Natural killer cell (primary cell): ENCODE measurements around the gene H6PD. TPM values are rescaled to one million over a fixed set of nuclear protein-coding genes. Genes with fewer than 3 reads are reported as not detected.
A peak's percentile ranks its signal among the peaks of the same experiment; 100 is the strongest.

Experiments
- ATAC-seq, 3 donors: fragments of 150-1000 bp in 2 of 3; fragments of 200-7000 bp in 1 of 3; cut with Tn5 transposase; 1 replicate in 1 of 3; 2 replicates in 2 of 3; pipeline ENCODE4 v1.10.0; 2021; ENCODE audit warnings: mild to moderate bottlenecking in 2 of 3, moderate library complexity in 2 of 3
- DNase-seq, 2 donors: peaks; one replicate each; pipeline versions ENCODE4 v3.0.0 to v3.0.0-alpha.2; 2013 to 2021; ENCODE audit warnings: mixed read lengths in 1 of 2
- H3K27ac ChIP-seq: one replicate; pipeline ENCODE4 v1.5.1; 2013; ENCODE audit warnings: mild to moderate bottlenecking, low read length
- H3K27me3 ChIP-seq: one replicate; pipeline ENCODE4 v1.6.1; 2013; ENCODE audit warnings: low read length; ENCODE audit not compliant: control insufficient read depth, insufficient read depth
- H3K36me3 ChIP-seq: one replicate; pipeline ENCODE4 v1.6.1; 2013; ENCODE audit warnings: low read length; ENCODE audit not compliant: control insufficient read depth, insufficient read depth
- H3K4me1 ChIP-seq: one replicate; pipeline ENCODE4 v1.6.1; 2013; ENCODE audit warnings: low read length; ENCODE audit not compliant: control insufficient read depth, insufficient read depth
- H3K4me3 ChIP-seq: one replicate; pipeline ENCODE4 v1.5.1; 2013; ENCODE audit warnings: low read length
- H3K9me3 ChIP-seq: one replicate; pipeline ENCODE4 v1.6.1; 2013; ENCODE audit warnings: low read length; ENCODE audit not compliant: control insufficient read depth, insufficient read depth
- H3K27ac Mint-ChIP-seq, 2 donors: one replicate each; pipeline ENCODE4 v1.8.0; 2022; ENCODE audit warnings: mild to moderate bottlenecking in 2 of 2, mixed read lengths in 2 of 2, moderate library complexity in 1 of 2
- H3K27me3 Mint-ChIP-seq, 2 donors: one replicate each; pipeline ENCODE4 v1.8.0; 2022; ENCODE audit warnings: low read depth in 2 of 2, mixed read lengths in 2 of 2
- H3K36me3 Mint-ChIP-seq: one replicate; pipeline ENCODE4 v1.8.0; 2022; ENCODE audit warnings: mixed read lengths
- H3K4me1 Mint-ChIP-seq, 2 donors: one replicate each; pipeline ENCODE4 v1.8.0; 2022; ENCODE audit warnings: mixed read lengths in 2 of 2
- H3K4me3 Mint-ChIP-seq: one replicate; pipeline ENCODE4 v1.8.0; 2022; ENCODE audit warnings: mild to moderate bottlenecking, moderate library complexity, mixed read lengths
- H3K9me3 Mint-ChIP-seq, 2 donors: one replicate each; pipeline ENCODE4 v1.8.0; 2022; ENCODE audit warnings: mixed read lengths in 2 of 2
- CTCF ChIP-seq: fragments of 200-600 bp; IDR thresholded peaks from one replicate; pipeline ENCODE4 v1.8.0; 2022; ENCODE audit warnings: antibody characterized with exemption
- WGBS: methylation state at CpG from one replicate; pipeline ENCODE4 v1.1.7; 2013; ENCODE audit warnings: missing lambda C conversion rate; ENCODE audit not compliant: insufficient coverage; 5-methylcytosine and 5-hydroxymethylcytosine counted together
- intact Hi-C: fragments of 100-400 bp; cut with micrococcal nuclease; formaldehyde crosslinking; loops from one replicate; pipeline ENCODE4 v1.14.2; 2022
- total RNA-seq, 4 donors: library from RNA; stranded (reverse); fragments of 120-200 nt in 1 of 4; gene quantifications; one replicate each; pipeline versions ENCODE4 v1.2.3 to v1.2.4, GENCODE V29; 2013 to 2022

H6PD gene
- total RNA-seq, 3 donors from 2014 or later (not counting 1 experiment from before 2014, with no cell fraction given): 24.3 to 37.1 (median 31.2) TPM

GRCh38 chr1:9293241-9293532 is 58.6 kb downstream of the H6PD start:
- Histone ChIP-seq H3K9me3 (peaks cover 3% of the 10 kb centered on the region), H3K4me3 (peak overlapping the region; percentile 52), H3K36me3 (no peaks in the 10 kb centered on the region), H3K27me3 (peaks cover 5% of the 10 kb centered on the region), H3K27ac (no peak overlapping the region), H3K4me1 (peaks cover 11% of the 10 kb centered on the region)
- H3K4me3 Mint-ChIP-seq: no peak overlapping the region
- ATAC-seq (no peak), DNase-seq (no peak)
- H3K27me3 Mint-ChIP-seq: peaks cover 9 to 25% of the 10 kb centered on the region in 2 donors
- peaks cover 0 to 9% of the 10 kb centered on the region in 2 donors for H3K4me1 Mint-ChIP-seq
- WGBS: under 1% methylated on average over 43 of the region's 43 CpGs
- intact Hi-C loops: no loop called here
- H3K9me3 Mint-ChIP-seq: peaks cover 3% of the 10 kb centered on the region in 2 donors
- H3K36me3 Mint-ChIP-seq: peaks cover 8% of the 10 kb centered on the region
- H3K27ac Mint-ChIP-seq: no peak overlapping the region
- no peak for TF ChIP-seq CTCF

GRCh38 chr1:9293533-9294404 is 59.2 kb downstream of the H6PD start:
- Mint-ChIP-seq H3K27ac (no peak overlapping the region), H3K4me3 (no peak overlapping the region), H3K9me3 (peaks cover 3% of the 10 kb centered on the region in 2 donors), H3K36me3 (peaks cover 6% of the 10 kb centered on the region), H3K4me1 (peaks cover 0 to 9% of the 10 kb centered on the region in 2 donors), H3K27me3 (peaks cover 9 to 25% of the 10 kb centered on the region in 2 donors)
- Histone ChIP-seq H3K36me3 (no peaks in the 10 kb centered on the region), H3K4me1 (peaks cover 11% of the 10 kb centered on the region), H3K27me3 (peaks cover 5% of the 10 kb centered on the region), H3K4me3 (peak overlapping the region; percentile 52), H3K27ac (no peak overlapping the region), H3K9me3 (no peaks in the 10 kb centered on the region)
- peak; percentile 34 to 47 (median 42) for ATAC-seq
- WGBS: 7% methylated on average over 41 of the region's 41 CpGs
- intact Hi-C loops: no loop called here
- TF ChIP-seq CTCF: no peak
- peak in 1 of 2 donors; percentile 61 for DNase-seq

GRCh38 chr1:9294405-9294773 is 59.8 kb downstream of the H6PD start:
- Histone ChIP-seq H3K27ac (no peak overlapping the region), H3K36me3 (no peaks in the 10 kb centered on the region), H3K4me3 (no peak overlapping the region), H3K4me1 (peaks cover 11% of the 10 kb centered on the region), H3K27me3 (peaks cover 5% of the 10 kb centered on the region), H3K9me3 (no peaks in the 10 kb centered on the region)
- H3K9me3 Mint-ChIP-seq: no peaks in the 10 kb centered on the region
- H3K4me3 Mint-ChIP-seq: no peak overlapping the region
- intact Hi-C loops: no loop called here
- 37% methylated on average over 4 of the region's 6 CpGs for WGBS
- H3K27me3 Mint-ChIP-seq: peaks cover 9 to 25% of the 10 kb centered on the region in 2 donors
- H3K4me1 Mint-ChIP-seq: peaks cover 0 to 9% of the 10 kb centered on the region in 2 donors
- TF ChIP-seq CTCF: no peak
- H3K27ac Mint-ChIP-seq: no peak overlapping the region
- ATAC-seq: no peak
- DNase-seq: no peak
- no peaks in the 10 kb centered on the region for H3K36me3 Mint-ChIP-seq
